ENCODE results near the gene NFE2L3. TPM values are rescaled to one million over a fixed set of nuclear protein-coding genes. Genes with fewer than 3 reads are reported as not detected.
A peak's percentile ranks its signal among the peaks of the same experiment; 100 is the strongest.

The NFE2L3 gene
- total and polyA plus RNA-seq, 9 of the 15 experiments (the other 6 are each of a cell fraction or from before 2014, with no cell fraction given) = 2.9 to 16.9 (median 12.4) TPM

DNA sequence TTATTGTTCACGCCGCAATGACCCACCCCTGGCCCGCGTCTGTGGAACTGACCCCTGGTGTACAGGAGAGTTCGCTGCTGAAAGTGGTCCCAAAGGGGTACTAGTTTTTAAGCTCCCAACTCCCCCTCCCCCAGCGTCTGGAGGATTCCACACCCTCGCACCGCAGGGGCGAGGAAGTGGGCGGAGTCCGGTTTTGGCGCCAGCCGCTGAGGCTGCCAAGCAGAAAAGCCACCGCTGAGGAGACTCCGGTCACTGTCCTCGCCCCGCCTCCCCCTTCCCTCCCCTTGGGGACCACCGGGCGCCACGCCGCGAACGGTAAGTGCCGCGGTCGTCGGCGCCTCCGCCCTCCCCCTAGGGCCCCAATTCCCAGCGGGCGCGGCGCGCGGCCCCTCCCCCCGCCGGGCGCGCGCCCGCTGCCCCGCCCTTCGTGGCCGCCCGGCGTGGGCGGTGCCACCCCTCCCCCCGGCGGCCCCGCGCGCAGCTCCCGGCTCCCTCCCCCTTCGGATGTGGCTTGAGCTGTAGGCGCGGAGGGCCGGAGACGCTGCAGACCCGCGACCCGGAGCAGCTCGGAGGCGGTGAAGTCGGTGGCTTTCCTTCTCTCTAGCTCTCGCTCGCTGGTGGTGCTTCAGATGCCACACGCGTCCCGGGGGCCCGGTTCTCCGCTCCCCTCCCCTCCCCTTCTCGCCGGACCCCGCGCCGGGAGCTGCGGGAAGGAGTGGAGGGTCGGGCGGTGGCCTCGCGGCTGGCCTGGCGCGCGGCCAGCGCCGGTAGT, 49.4 kb downstream of the NFE2L3 start, which contains the start of gene CBX3 (continued):
- TF ChIP-seq, protein P1, sequence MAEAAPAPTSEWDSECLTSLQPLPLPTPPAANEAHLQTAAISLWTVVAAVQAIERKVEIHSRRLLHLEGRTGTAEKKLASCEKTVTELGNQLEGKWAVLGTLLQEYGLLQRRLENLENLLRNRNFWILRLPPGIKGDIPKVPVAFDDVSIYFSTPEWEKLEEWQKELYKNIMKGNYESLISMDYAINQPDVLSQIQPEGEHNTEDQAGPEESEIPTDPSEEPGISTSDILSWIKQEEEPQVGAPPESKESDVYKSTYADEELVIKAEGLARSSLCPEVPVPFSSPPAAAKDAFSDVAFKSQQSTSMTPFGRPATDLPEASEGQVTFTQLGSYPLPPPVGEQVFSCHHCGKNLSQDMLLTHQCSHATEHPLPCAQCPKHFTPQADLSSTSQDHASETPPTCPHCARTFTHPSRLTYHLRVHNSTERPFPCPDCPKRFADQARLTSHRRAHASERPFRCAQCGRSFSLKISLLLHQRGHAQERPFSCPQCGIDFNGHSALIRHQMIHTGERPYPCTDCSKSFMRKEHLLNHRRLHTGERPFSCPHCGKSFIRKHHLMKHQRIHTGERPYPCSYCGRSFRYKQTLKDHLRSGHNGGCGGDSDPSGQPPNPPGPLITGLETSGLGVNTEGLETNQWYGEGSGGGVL (CRISPR knock-in tag; IDR thresholded peaks at IDR 0.05) = no peak
- TF ChIP-seq ZNF197 (CRISPR knock-in tag; IDR thresholded peaks at IDR 0.05; ENCODE audit: low read depth) = peak; percentile 88; the same call in 1 of the 2 replicates
- no peak for TF ChIP-seq SAFB2 (IDR thresholded peaks at IDR 0.05; ENCODE audit: borderline replicate concordance, low read depth, low read length, severe bottlenecking)
- no peak for TF ChIP-seq SIN3B (IDR thresholded peaks at IDR 0.05; ENCODE audit: low read depth)
- TF ChIP-seq DNMT1 (IDR thresholded peaks at IDR 0.05) = no peak
- no peak for TF ChIP-seq SMC3 (conservative IDR thresholded peaks at IDR 0.05; ENCODE audit: insufficient read depth, low read depth, low read length)
- TF ChIP-seq ZNF444 (CRISPR knock-in tag; IDR thresholded peaks at IDR 0.05) = peak; percentile 93
- TF ChIP-seq CHCHD3 (CRISPR knock-in tag; IDR thresholded peaks at IDR 0.05) = peak; percentile 57; the same call in 1 of the 2 replicates
- peak; percentile 89; the same call in 1 of the 2 replicates for TF ChIP-seq SRSF3 (IDR thresholded peaks at IDR 0.05; ENCODE audit: insufficient read depth, low read length)
- TF ChIP-seq ZBTB34 (CRISPR knock-in tag; IDR thresholded peaks at IDR 0.05) = no peak
- no peak for TF ChIP-seq MTA1 (IDR thresholded peaks at IDR 0.05; ENCODE audit: borderline replicate concordance)
- TF ChIP-seq ZNF511 (CRISPR knock-in tag; IDR thresholded peaks at IDR 0.05) = no peak
- TF ChIP-seq, protein P2, sequence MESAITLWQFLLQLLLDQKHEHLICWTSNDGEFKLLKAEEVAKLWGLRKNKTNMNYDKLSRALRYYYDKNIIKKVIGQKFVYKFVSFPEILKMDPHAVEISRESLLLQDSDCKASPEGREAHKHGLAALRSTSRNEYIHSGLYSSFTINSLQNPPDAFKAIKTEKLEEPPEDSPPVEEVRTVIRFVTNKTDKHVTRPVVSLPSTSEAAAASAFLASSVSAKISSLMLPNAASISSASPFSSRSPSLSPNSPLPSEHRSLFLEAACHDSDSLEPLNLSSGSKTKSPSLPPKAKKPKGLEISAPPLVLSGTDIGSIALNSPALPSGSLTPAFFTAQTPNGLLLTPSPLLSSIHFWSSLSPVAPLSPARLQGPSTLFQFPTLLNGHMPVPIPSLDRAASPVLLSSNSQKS (CRISPR knock-in tag; IDR thresholded peaks at IDR 0.05) = no peak
- TF ChIP-seq FOXK1 (CRISPR knock-in tag; IDR thresholded peaks at IDR 0.05; ENCODE audit: borderline replicate concordance) = no peak
- TF ChIP-seq, protein P3, sequence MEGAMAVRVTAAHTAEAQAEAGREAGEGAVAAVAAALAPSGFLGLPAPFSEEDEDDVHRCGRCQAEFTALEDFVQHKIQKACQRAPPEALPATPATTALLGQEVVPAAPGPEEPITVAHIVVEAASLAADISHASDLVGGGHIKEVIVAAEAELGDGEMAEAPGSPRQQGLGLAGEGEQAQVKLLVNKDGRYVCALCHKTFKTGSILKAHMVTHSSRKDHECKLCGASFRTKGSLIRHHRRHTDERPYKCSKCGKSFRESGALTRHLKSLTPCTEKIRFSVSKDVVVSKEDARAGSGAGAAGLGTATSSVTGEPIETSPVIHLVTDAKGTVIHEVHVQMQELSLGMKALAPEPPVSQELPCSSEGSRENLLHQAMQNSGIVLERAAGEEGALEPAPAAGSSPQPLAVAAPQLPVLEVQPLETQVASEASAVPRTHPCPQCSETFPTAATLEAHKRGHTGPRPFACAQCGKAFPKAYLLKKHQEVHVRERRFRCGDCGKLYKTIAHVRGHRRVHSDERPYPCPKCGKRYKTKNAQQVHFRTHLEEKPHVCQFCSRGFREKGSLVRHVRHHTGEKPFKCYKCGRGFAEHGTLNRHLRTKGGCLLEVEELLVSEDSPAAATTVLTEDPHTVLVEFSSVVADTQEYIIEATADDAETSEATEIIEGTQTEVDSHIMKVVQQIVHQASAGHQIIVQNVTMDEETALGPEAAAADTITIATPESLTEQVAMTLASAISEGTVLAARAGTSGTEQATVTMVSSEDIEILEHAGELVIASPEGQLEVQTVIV (CRISPR knock-in tag; IDR thresholded peaks at IDR 0.05; ENCODE audit: borderline replicate concordance) = no peak
- no peak for TF ChIP-seq ZNF830 (CRISPR knock-in tag; IDR thresholded peaks at IDR 0.05)
- no peak for TF ChIP-seq ZNF77 (CRISPR knock-in tag; IDR thresholded peaks at IDR 0.05)
- TF ChIP-seq IRF2 (CRISPR knock-in tag; IDR thresholded peaks at IDR 0.05) = no peak
- TF ChIP-seq RB1 (IDR thresholded peaks at IDR 0.05; ENCODE audit: low read depth) = peak; percentile 93
- no peak for TF ChIP-seq ZNF184 (CRISPR knock-in tag; IDR thresholded peaks at IDR 0.05)
- no peak for TF ChIP-seq TBL1XR1 (IDR thresholded peaks at IDR 0.05; ENCODE audit: low read length in 2 of 2)
